Sigmoid colon (tissue), 7 donors: ENCODE data around the gene GRHL1. TPM values are rescaled to one million over a fixed set of nuclear protein-coding genes. Genes with fewer than 3 reads are reported as not detected.

Experiments
- DNase-seq: peaks from one replicate; pipeline ENCODE4 v3.0.0-alpha.2; 2019
- H3K27ac ChIP-seq, 4 donors: fragments of 200-600 bp; sonication (generic); one replicate each; pipeline ENCODE4 v1.5.1; 2016 to 2019; ENCODE audit warnings: mild to moderate bottlenecking in 1 of 4
- H3K27me3 ChIP-seq, 3 donors: fragments of 200-600 bp; sonication (generic); one replicate each; pipeline ENCODE4 v1.5.1; 2019; ENCODE audit warnings: mild to moderate bottlenecking in 1 of 3
- H3K36me3 ChIP-seq, 4 donors: fragments of 200-600 bp; sonication (generic); one replicate each; pipeline ENCODE4 v1.5.1; 2016 to 2019
- H3K4me1 ChIP-seq, 4 donors: fragments of 200-600 bp; sonication (generic); one replicate each; pipeline ENCODE4 v1.5.1; 2017 to 2019
- H3K4me3 ChIP-seq, 4 donors: fragments of 200-600 bp; sonication (generic); one replicate each; pipeline ENCODE4 v1.5.1; 2017 to 2019; ENCODE audit warnings: mild to moderate bottlenecking in 2 of 4, moderate library complexity in 1 of 4
- H3K9me3 ChIP-seq, 4 donors: fragments of 200-600 bp in 3 of 4; sonication (generic) in 3 of 4; one replicate each; pipeline versions ENCODE4 v1.5.1 to v1.6.1; 2013 to 2019
- EP300 ChIP-seq, 4 donors: sonication (generic); formaldehyde crosslinking; IDR thresholded peaks; one replicate each; pipeline ENCODE4 v1.6.1; 2017; ENCODE audit warnings: antibody characterized with exemption in 4 of 4
- POLR2A ChIP-seq, 2 donors: fragments of 450-650 bp; IDR thresholded peaks; one replicate each; pipeline ENCODE4 v1.6.1; 2016; ENCODE audit warnings: antibody characterized with exemption in 2 of 2, mild to moderate bottlenecking in 2 of 2, moderate library complexity in 2 of 2
- POLR2AphosphoS5 ChIP-seq, 4 donors: sonication (generic); formaldehyde crosslinking; IDR thresholded peaks; one replicate each; pipeline ENCODE4 v1.6.1; 2017; ENCODE audit warnings: antibody characterized with exemption in 4 of 4
- WGBS, 2 donors: extraction: QIAGEN DNeasy Blood & Tissue Kit; methylation state at CpG; one replicate each; pipeline ENCODE4 v1.1.7; 2013; 5-methylcytosine and 5-hydroxymethylcytosine counted together
- intact Hi-C: fragments of 100-400 bp; cut with DNase I; formaldehyde crosslinking; loops from one replicate; pipeline ENCODE4 v1.15.1; 2023
- polyA plus RNA-seq, 3 donors: library from polyadenylated mRNA; stranded (reverse); fragments of 200-250 nt; gene quantifications; one replicate each; pipeline ENCODE4 v1.2.3, GENCODE V29; 2013
- total RNA-seq, 4 donors: library from RNA; depleted of rRNA; stranded (reverse); fragments of >200 nt; gene quantifications; one replicate each; pipeline ENCODE4 v1.1.0, GENCODE V29; 2016
- TF ChIP-seq, protein P1 (sequence below), 4 experiments: fragments of 450-650 bp in 3 of 4; fragments of 200-600 bp in 1 of 4; IDR thresholded peaks; one replicate each; pipeline ENCODE4 v1.5.1; 2016 to 2019; ENCODE audit warnings: antibody characterized with exemption in 4 of 4, mild to moderate bottlenecking in 3 of 4, moderate library complexity in 2 of 4
- donor health status: healthy with polysubstance abuse.
- donor health status: Bipolar disorder and iron deficiency.
- donor health status: healthy.

Gene GRHL1
- total and polyA plus RNA-seq, 7 donors: under 0.01 to 4.2 (median 1.4) TPM

GRCh38 chr2:10039658-10040410, 88.3 kb downstream of the GRHL1 start:
- DNase-seq: peak; percentile 94
- Histone ChIP-seq H3K27me3 (no peaks in the 10 kb centered on the region), H3K4me1 (peaks cover 0 to 82% (median 77%) of the 10 kb centered on the region in 4 donors), H3K27ac (peak overlapping the region; percentile 93 to 97 (median 95)), H3K4me3 (no peak overlapping the region), H3K36me3 (no peaks in the 10 kb centered on the region), H3K9me3 (no peaks in the 10 kb centered on the region)
- WGBS, 2 donors: 86 to 91% methylated on average over 16 of the region's 16 CpGs
- intact Hi-C loops: loop anchor here (5.0 to 10.0 kb wide), 2 partner anchors 405 to 483 kb away; partner anchors contain the start of genes ADAM17 and YWHAQ
- TF ChIP-seq EP300 (IDR thresholded peaks at IDR 0.05) (no peak), POLR2AphosphoS5 (IDR thresholded peaks at IDR 0.05) (peak in 3 of 4 donors; percentile 16 to 56 (median 54))
- TF ChIP-seq, protein P1, sequence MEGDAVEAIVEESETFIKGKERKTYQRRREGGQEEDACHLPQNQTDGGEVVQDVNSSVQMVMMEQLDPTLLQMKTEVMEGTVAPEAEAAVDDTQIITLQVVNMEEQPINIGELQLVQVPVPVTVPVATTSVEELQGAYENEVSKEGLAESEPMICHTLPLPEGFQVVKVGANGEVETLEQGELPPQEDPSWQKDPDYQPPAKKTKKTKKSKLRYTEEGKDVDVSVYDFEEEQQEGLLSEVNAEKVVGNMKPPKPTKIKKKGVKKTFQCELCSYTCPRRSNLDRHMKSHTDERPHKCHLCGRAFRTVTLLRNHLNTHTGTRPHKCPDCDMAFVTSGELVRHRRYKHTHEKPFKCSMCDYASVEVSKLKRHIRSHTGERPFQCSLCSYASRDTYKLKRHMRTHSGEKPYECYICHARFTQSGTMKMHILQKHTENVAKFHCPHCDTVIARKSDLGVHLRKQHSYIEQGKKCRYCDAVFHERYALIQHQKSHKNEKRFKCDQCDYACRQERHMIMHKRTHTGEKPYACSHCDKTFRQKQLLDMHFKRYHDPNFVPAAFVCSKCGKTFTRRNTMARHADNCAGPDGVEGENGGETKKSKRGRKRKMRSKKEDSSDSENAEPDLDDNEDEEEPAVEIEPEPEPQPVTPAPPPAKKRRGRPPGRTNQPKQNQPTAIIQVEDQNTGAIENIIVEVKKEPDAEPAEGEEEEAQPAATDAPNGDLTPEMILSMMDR (IDR thresholded peaks at IDR 0.05): peak in 2 of 4 experiments; percentile 5 to 20

GRCh38 chr2:10041711-10042110, 90.2 kb downstream of the GRHL1 start:
- Histone ChIP-seq H3K9me3 (no peaks in the 10 kb centered on the region), H3K36me3 (peaks cover 0 to 10% (median 0%) of the 10 kb centered on the region in 4 donors), H3K4me3 (peak overlapping the region in 3 of 4 donors; percentile 51 to 58 (median 52)), H3K4me1 (peaks cover 0 to 87% (median 81%) of the 10 kb centered on the region in 4 donors), H3K27ac (peak overlapping the region; percentile 93 to 97 (median 95)), H3K27me3 (no peaks in the 10 kb centered on the region)
- peak; percentile 75 for DNase-seq
- 92 to 95% methylated on average over 14 of the region's 14 CpGs for WGBS, 2 donors
- intact Hi-C loops: loop anchor here (2.0 to 10.0 kb wide), 3 partner anchors 33 to 484 kb away; partner anchors contain the start of genes ADAM17 and YWHAQ
- TF ChIP-seq POLR2A (IDR thresholded peaks at IDR 0.05): no peak
- TF ChIP-seq, protein P1 (IDR thresholded peaks at IDR 0.05): no peak
- TF ChIP-seq EP300 (IDR thresholded peaks at IDR 0.05): no peak
- no peak for TF ChIP-seq POLR2AphosphoS5 (IDR thresholded peaks at IDR 0.05)

- WGBS, 2 donors: 33 to 68% methylated on average over 54 of the region's 54 CpGs
- Histone ChIP-seq H3K9me3 (no peaks in the 10 kb centered on the region), H3K27ac (peak overlapping the region; percentile 93 to 97 (median 95)), H3K27me3 (no peaks in the 10 kb centered on the region), H3K4me3 (peak overlapping the region; percentile 51 to 58 (median 52)), H3K4me1 (peaks cover 0 to 87% (median 81%) of the 10 kb centered on the region in 4 donors), H3K36me3 (peaks cover 0 to 18% (median 4%) of the 10 kb centered on the region in 4 donors)
- DNase-seq: peak; percentile 96
- intact Hi-C loops: loop anchor here (2.0 to 10.0 kb wide), 3 partner anchors 34 to 485 kb away; partner anchors contain the start of genes ADAM17 and YWHAQ
- TF ChIP-seq POLR2AphosphoS5 (IDR thresholded peaks at IDR 0.05) (peak; percentile 17 to 74 (median 61)), EP300 (IDR thresholded peaks at IDR 0.05) (peak in 1 of 4 donors; percentile 5), POLR2A (IDR thresholded peaks at IDR 0.05) (peak in 1 of 2 donors; percentile 11)
- TF ChIP-seq, protein P1 (IDR thresholded peaks at IDR 0.05): peak in 1 of 4 experiments; percentile 17
These were observed 91.0 kb downstream of the GRHL1 start for GRCh38 chr2:10042301-10043161.

DNA sequence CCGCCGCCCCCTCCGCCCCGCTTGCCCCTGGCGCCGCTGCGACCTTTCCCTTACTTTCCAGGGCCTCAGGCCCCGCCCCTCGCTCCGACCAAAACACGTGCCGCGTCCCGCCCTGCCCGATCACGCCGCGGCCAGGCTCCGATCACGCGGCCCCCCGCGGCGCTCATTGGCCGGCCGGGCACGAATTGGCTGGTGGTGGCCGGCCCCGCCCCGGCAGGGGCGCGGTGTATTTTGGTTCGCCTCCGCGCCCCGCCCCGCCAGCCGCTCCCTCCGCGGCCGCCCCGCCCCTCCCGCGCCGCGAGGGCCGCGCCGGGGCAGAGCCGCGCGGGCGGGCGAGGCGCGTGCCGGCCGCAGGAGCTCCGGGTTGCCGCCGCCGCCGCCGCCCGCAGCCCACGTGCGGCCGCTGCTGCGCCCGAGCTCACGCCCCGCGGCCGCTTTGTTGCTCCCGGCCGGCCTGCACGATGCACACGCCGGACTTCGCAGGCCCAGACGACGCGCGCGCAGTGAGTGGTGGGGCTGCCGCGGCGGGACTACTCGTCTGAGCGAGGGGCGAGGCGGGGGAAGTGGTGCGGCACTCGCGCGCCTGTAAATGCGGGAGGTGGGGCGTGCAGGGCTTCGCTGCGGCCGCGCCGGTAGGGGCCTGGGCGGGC, 91.9 kb downstream of the GRHL1 start, which contains the start of gene KLF11:
KLF11 (plus strand) TSS at position 295 of the 650 bp plus-strand sequence; CDS start at position 462, 167 bp downstream.
- H3K4me1 ChIP-seq: peaks cover 0 to 87% (median 81%) of the 10 kb centered on the region in 4 donors
- no peaks in the 10 kb centered on the region for H3K9me3 ChIP-seq
- DNase-seq: peak; percentile 98
- intact Hi-C loops: loop anchor here (2.0 to 10.0 kb wide), 3 partner anchors 35 to 486 kb away; partner anchors contain the start of genes ADAM17 and YWHAQ
- no peaks in the 10 kb centered on the region for H3K27me3 ChIP-seq
- H3K4me3 ChIP-seq: peak within 1 kb of the TSS; percentile 61 to 86 (median 78)
- peaks cover 8 to 26% (median 13%) of the 10 kb centered on the region in 4 donors for H3K36me3 ChIP-seq
- TF ChIP-seq POLR2AphosphoS5 (IDR thresholded peaks at IDR 0.05): peak in 3 of 4 donors; percentile 1 to 66 (median 66)
- TF ChIP-seq EP300 (IDR thresholded peaks at IDR 0.05): peak in 2 of 4 donors; percentile 69 to 71
- TF ChIP-seq POLR2A (IDR thresholded peaks at IDR 0.05): no peak
- 1% methylated on average over 102 to 104 of the region's 104 CpGs for WGBS, 2 donors
- peak within 1 kb of the TSS; percentile 97 to 100 (median 98) for H3K27ac ChIP-seq
